Transverse colon (tissue), 4 donors: ENCODE data around the gene BPNT1.

Source experiments
- EP300 ChIP-seq: sonication (generic); formaldehyde crosslinking; IDR thresholded peaks from one replicate; pipeline ENCODE4 v1.6.1; 2017; ENCODE audit warnings: antibody characterized with exemption, low read depth
- POLR2A ChIP-seq: fragments of 450-650 bp; IDR thresholded peaks from one replicate; pipeline ENCODE4 v1.6.1; 2016; ENCODE audit warnings: antibody characterized with exemption, mild to moderate bottlenecking, moderate library complexity
- POLR2AphosphoS5 ChIP-seq, 3 donors: sonication (generic); formaldehyde crosslinking; IDR thresholded peaks; one replicate each; pipeline ENCODE4 v1.6.1; 2016; ENCODE audit warnings: antibody characterized with exemption in 3 of 3
- TF ChIP-seq, protein P1 (sequence below), 5 experiments: fragments of 200-600 bp in 3 of 5; fragments of 450-650 bp in 2 of 5; sonication (generic) in 3 of 5; IDR thresholded peaks; 1 replicate in 2 of 5; 2 replicates in 3 of 5; pipeline ENCODE4 v1.5.1; 2016 to 2017; ENCODE audit warnings: antibody characterized with exemption in 5 of 5, inconsistent platforms in 3 of 5, mild to moderate bottlenecking in 2 of 5, moderate library complexity in 1 of 5

DNA sequence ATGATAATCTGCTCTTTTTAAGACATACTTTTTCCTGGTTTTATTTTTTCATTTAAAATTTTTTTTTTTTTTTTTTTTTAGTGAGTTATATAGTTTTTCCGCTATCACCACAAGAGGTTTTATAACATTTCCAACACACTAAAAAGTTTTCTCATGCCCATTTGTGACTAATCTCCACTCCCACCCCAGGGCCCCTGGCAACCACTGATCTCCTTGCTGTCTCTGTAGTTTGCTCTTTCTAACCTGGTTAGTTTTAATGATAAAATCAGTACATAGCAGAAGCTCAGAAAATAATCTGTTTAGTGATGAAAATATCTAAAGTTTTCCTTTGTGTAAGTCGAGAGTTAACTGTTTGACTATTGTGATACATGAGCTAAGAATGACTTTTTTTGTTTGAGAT is 46.2 kb upstream of the BPNT1 start:
- TF ChIP-seq, protein P1, sequence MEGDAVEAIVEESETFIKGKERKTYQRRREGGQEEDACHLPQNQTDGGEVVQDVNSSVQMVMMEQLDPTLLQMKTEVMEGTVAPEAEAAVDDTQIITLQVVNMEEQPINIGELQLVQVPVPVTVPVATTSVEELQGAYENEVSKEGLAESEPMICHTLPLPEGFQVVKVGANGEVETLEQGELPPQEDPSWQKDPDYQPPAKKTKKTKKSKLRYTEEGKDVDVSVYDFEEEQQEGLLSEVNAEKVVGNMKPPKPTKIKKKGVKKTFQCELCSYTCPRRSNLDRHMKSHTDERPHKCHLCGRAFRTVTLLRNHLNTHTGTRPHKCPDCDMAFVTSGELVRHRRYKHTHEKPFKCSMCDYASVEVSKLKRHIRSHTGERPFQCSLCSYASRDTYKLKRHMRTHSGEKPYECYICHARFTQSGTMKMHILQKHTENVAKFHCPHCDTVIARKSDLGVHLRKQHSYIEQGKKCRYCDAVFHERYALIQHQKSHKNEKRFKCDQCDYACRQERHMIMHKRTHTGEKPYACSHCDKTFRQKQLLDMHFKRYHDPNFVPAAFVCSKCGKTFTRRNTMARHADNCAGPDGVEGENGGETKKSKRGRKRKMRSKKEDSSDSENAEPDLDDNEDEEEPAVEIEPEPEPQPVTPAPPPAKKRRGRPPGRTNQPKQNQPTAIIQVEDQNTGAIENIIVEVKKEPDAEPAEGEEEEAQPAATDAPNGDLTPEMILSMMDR (IDR thresholded peaks at IDR 0.05) = no peak
- TF ChIP-seq POLR2A (no peak), POLR2AphosphoS5 (IDR thresholded peaks at IDR 0.05) (no peak), EP300 (no peak)
